TTC549 (cell line): ENCODE measurements around the gene SAPCD1.

Experiments
- FAIRE-seq: peaks from 2 replicates; lab custom pipeline; 2012; peaks lifted over from hg19 to GRCh38; lab: Jason Lieb, UNC

Gene SAPCD1

GRCh38 chr6:31752739-31753319, 9.6 kb upstream of the SAPCD1 start:
- FAIRE-seq, result no peak

- no peak for FAIRE-seq
These were observed 4.2 kb upstream of the SAPCD1 start for GRCh38 chr6:31758281-31758680.

- no peak for FAIRE-seq
These were observed 1.7 kb upstream of the SAPCD1 start for GRCh38 chr6:31760790-31761189.

- no peak for FAIRE-seq
These were observed 1.1 kb upstream of the SAPCD1 start for GRCh38 chr6:31761343-31761742.

- no peak for FAIRE-seq
These were observed 592 bp downstream of the SAPCD1 start for GRCh38 chr6:31762878-31763618.

- no peak for FAIRE-seq
These were observed 1.1 kb downstream of the SAPCD1 start for GRCh38 chr6:31763619-31763940.

- FAIRE-seq, result no peak
These were observed 1.7 kb downstream of the SAPCD1 start for GRCh38 chr6:31764198-31764597.

GRCh38 chr6:31765559-31765909, 3.1 kb downstream of the SAPCD1 start:
- FAIRE-seq, result no peak

GRCh38 chr6:31765910-31766794, 3.7 kb downstream of the SAPCD1 start:
- FAIRE-seq, result no peak

- FAIRE-seq, result no peak
These were observed 4.7 kb downstream of the SAPCD1 start for GRCh38 chr6:31767096-31767645.

GRCh38 chr6:31768363-31769257, 6.2 kb downstream of the SAPCD1 start:
- FAIRE-seq, result no peak

GRCh38 chr6:31769684-31770371, 7.4 kb downstream of the SAPCD1 start:
- FAIRE-seq, result no peak

GRCh38 chr6:31770860-31771259, 8.4 kb downstream of the SAPCD1 start:
- FAIRE-seq, result no peak

- no peak for FAIRE-seq
These were observed 9.5 kb downstream of the SAPCD1 start for GRCh38 chr6:31771992-31772358.

- FAIRE-seq, result no peak
These were observed 12.7 kb downstream of the SAPCD1 start for GRCh38 chr6:31775184-31775583.

- FAIRE-seq, result no peak
These were observed 13.4 kb downstream of the SAPCD1 start for GRCh38 chr6:31775633-31776484.

- FAIRE-seq, result no peak
These were observed 14.1 kb downstream of the SAPCD1 start for GRCh38 chr6:31776485-31776988.

GRCh38 chr6:31776989-31777666, 14.7 kb downstream of the SAPCD1 start, which contains the start of gene VWA7:
TSS of gene VWA7 (minus strand) at chr6:31777328. CDS start at chr6:31776779, 549 bp downstream.
- FAIRE-seq, result no peak

- FAIRE-seq, result no peak
These were observed 15.2 kb downstream of the SAPCD1 start for GRCh38 chr6:31777667-31778050.

GRCh38 chr6:31778193-31778592, 15.7 kb downstream of the SAPCD1 start:
- FAIRE-seq, result no peak
